HepG2 (cell line): Measurements from ENCODE around the gene TSC22D2. TPM values are rescaled to one million over a fixed set of nuclear protein-coding genes. Genes with fewer than 3 reads are reported as not detected.

Experiments
- CEBPB ChIP-seq: IDR thresholded peaks from 2 replicates; pipeline ENCODE4 v1.6.1; 2011; ENCODE audit warnings: low read depth, low read length, improper control_type of control experiment, borderline replicate concordance
- EP300 ChIP-seq, 3 experiments: sonication (generic) in 1 of 3; formaldehyde crosslinking in 1 of 3; IDR thresholded peaks; 2 replicates each; pipeline versions ENCODE4 v1.5.1 to v1.6.1; 2011 to 2020; ENCODE audit warnings: low read depth in 2 of 3, low read length in 2 of 3, borderline replicate concordance in 1 of 3, improper control_type of control experiment in 1 of 3, mild to moderate bottlenecking in 1 of 3, missing genetic modification reagents in 1 of 3, moderate library complexity in 1 of 3
- FOXA3 ChIP-seq: IDR thresholded peaks from 2 replicates; pipeline ENCODE4 v1.6.1; 2016; ENCODE audit warnings: missing genetic modification reagents, missing compliant biosample characterization
- GABPB1 ChIP-seq: IDR thresholded peaks from 2 replicates; pipeline ENCODE4 v1.6.1; 2016; ENCODE audit warnings: mild to moderate bottlenecking, missing genetic modification reagents, moderate library complexity, missing compliant biosample characterization
- HNF4A ChIP-seq: sonication (generic); formaldehyde crosslinking; IDR thresholded peaks from 2 replicates; pipeline ENCODE4 v1.4.0; 2020; ENCODE audit warnings: missing genetic modification reagents
- MTA1 ChIP-seq: sonication (generic); formaldehyde crosslinking; IDR thresholded peaks from 2 replicates; pipeline ENCODE4 v1.4.0; 2020; ENCODE audit warnings: missing genetic modification reagents, mild to moderate bottlenecking, borderline replicate concordance
- NFYB ChIP-seq: sonication (generic); formaldehyde crosslinking; IDR thresholded peaks from 2 replicates; pipeline ENCODE4 v1.4.0; 2020; ENCODE audit warnings: missing genetic modification reagents
- NPAS2 ChIP-seq: sonication (generic); formaldehyde crosslinking; IDR thresholded peaks from 2 replicates; pipeline ENCODE4 v1.8.0; 2022; ENCODE audit warnings: mild to moderate bottlenecking, missing genetic modification reagents, borderline replicate concordance
- RFX5 ChIP-seq: IDR thresholded peaks from 2 replicates; pipeline ENCODE4 v1.6.1; 2011; ENCODE audit warnings: low read depth, low read length, improper control_type of control experiment
- SAFB2 ChIP-seq: sonication (generic); formaldehyde crosslinking; IDR thresholded peaks from 2 replicates; pipeline ENCODE4 v1.5.1; 2020; ENCODE audit warnings: missing genetic modification reagents, low read depth, mild to moderate bottlenecking, borderline replicate concordance
- TAF15 ChIP-seq: fragments of 200-400 bp; formaldehyde crosslinking; IDR thresholded peaks from one replicate; pipeline ENCODE4 v1.6.1; 2018; ENCODE audit warnings: mild to moderate bottlenecking, low read depth, low read length; ENCODE audit not compliant: poor library complexity, severe bottlenecking
- WIZ ChIP-seq: sonication (generic); formaldehyde crosslinking; IDR thresholded peaks from 2 replicates; pipeline ENCODE4 v1.5.1; 2020; ENCODE audit warnings: mild to moderate bottlenecking, missing genetic modification reagents
- XRCC5 ChIP-seq: fragments of 200-400 bp; formaldehyde crosslinking; optimal IDR thresholded peaks from 2 replicates; pipeline ENCODE3; 2017; ENCODE audit warnings: mild to moderate bottlenecking, low read length
- ZFP36L2 ChIP-seq: sonication (generic); formaldehyde crosslinking; IDR thresholded peaks from 2 replicates; pipeline ENCODE4 v1.4.0; 2020; ENCODE audit warnings: missing genetic modification reagents
- ZSCAN12 ChIP-seq: sonication (generic); formaldehyde crosslinking; IDR thresholded peaks from 2 replicates; pipeline ENCODE4 v1.9.0; 2021; ENCODE audit warnings: mild to moderate bottlenecking, missing genetic modification reagents
- ZZZ3 ChIP-seq: sonication (generic); formaldehyde crosslinking; IDR thresholded peaks from 2 replicates; pipeline ENCODE4 v1.4.0; 2020; ENCODE audit warnings: missing genetic modification reagents, mild to moderate bottlenecking, borderline replicate concordance
- polyA plus RNA-seq, 8 experiments: library from polyadenylated mRNA; depleted of rRNA in 3 of 8; stranded (reverse) in 7 of 8; unstranded in 1 of 8; fragments of >200 nt; fragmentation: Illumina TruSeq in 4 of 8; extraction: Trizol in 4 of 8; gene quantifications; 2 replicates each; pipeline versions ENCODE4 v1.2.1 to v1.2.3, GENCODE V29; 2011 to 2016; ENCODE audit warnings: low read depth in 4 of 8, missing spikeins in 1 of 8, mixed read lengths in 1 of 8; ENCODE audit not compliant: insufficient read depth in 1 of 8
- total RNA-seq, 5 experiments: library from RNA; depleted of rRNA; stranded (reverse); fragments of >200 nt; fragmentation: Illumina TruSeq; extraction: Trizol; gene quantifications; 2 replicates each; pipeline ENCODE4 v1.2.3, GENCODE V29; 2016; ENCODE audit warnings: low read depth in 1 of 5
- TF ChIP-seq, protein P1 (sequence below): sonication (generic); formaldehyde crosslinking; IDR thresholded peaks from 2 replicates; pipeline ENCODE4 v1.8.0; 2022; ENCODE audit warnings: mild to moderate bottlenecking, missing genetic modification reagents, borderline replicate concordance
- TF ChIP-seq, protein P2 (sequence below): sonication (generic); formaldehyde crosslinking; IDR thresholded peaks from 2 replicates; pipeline ENCODE4 v1.4.0; 2020; ENCODE audit warnings: missing genetic modification reagents
- TF ChIP-seq, protein P3 (sequence below): sonication (generic); formaldehyde crosslinking; IDR thresholded peaks from 2 replicates; pipeline ENCODE4 v1.8.0; 2022; ENCODE audit warnings: low read depth, missing genetic modification reagents
- TF ChIP-seq, protein P4 (sequence below): sonication (generic); formaldehyde crosslinking; IDR thresholded peaks from 2 replicates; pipeline ENCODE4 v1.4.0; 2020; ENCODE audit warnings: mild to moderate bottlenecking, low read depth, missing genetic modification reagents
- TF ChIP-seq, protein P5 (sequence below): sonication (generic); formaldehyde crosslinking; IDR thresholded peaks from 2 replicates; pipeline ENCODE4 v1.4.0; 2020; ENCODE audit warnings: missing genetic modification reagents

TSC22D2 gene
- total and polyA plus RNA-seq, 2 of the 13 experiments (the other 11 are each of a cell fraction or from before 2014, with no cell fraction given): 4.6 to 8.2 TPM

DNA sequence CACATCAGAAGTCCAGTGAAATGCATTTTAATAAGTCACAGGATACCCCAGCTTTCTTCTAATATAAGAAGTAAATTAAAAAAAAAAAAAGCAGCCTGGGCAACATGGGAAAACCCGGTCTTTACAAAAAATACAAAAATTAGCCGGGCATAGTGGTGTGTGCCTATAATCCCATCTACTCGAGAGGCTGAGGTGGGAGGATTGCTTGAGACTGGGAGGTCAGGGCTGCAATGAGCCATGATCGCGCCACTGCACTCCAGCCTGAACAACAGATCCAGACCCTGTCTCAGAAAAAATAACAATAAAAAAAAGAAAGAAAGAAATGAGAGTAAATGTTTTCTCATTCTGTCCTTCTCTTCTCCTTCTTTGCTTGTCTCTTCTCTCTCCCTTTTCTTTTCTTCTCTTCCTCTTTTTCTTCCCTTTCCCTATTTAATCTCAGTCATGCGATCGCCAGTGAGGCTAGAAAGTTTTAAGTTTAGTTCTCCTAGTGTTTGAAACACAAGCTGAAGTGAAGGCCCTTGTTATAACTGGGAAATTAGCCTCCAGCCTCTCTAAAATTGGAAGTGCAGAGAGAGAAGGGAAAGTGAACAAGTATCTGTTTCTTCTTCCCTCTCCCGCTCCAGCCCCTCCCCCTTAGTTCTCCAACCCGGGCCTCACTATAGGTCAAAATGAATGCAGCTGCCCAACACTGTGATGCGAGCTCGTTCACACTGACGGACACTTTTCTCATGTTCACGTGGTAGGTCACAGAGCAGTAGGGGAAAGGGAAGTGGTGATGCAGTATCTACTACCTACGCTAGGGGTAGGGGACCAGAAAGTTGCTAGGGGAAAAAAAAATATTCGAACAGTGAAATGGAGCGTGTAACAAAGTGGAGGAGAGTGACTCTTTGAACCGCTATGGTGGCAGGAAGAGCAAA lies 23.5 kb upstream of the TSC22D2 start (continued):
- TF ChIP-seq, protein P1, sequence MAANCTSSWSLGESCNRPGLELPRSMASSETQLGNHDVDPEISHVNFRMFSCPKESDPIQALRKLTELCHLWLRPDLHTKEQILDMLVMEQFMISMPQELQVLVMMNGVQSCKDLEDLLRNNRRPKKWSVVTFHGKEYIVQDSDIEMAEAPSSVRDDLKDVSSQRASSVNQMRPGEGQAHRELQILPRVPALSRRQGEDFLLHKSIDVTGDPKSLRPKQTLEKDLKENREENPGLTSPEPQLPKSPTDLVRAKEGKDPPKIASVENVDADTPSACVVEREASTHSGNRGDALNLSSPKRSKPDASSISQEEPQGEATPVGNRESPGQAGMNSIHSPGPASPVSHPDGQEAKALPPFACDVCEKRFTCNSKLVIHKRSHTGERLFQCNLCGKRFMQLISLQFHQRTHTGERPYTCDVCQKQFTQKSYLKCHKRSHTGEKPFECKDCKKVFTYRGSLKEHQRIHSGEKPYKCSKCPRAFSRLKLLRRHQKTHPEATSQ (CRISPR knock-in tag): no peak
- no peak for TF ChIP-seq GABPB1 (CRISPR knock-in tag)
- TF ChIP-seq FOXA3 (CRISPR knock-in tag): 0 out of 2 replicates have a peak, but pooled peaks have one; percentile 23
- no peak for TF ChIP-seq TAF15
- TF ChIP-seq ZFP36L2 (CRISPR knock-in tag): no peak
- TF ChIP-seq, protein P2, sequence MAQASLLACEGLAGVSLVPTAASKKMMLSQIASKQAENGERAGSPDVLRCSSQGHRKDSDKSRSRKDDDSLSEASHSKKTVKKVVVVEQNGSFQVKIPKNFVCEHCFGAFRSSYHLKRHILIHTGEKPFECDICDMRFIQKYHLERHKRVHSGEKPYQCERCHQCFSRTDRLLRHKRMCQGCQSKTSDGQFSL (CRISPR knock-in tag): no peak
- no peak for TF ChIP-seq ZZZ3 (CRISPR knock-in tag)
- peak; percentile 68 for TF ChIP-seq XRCC5
- TF ChIP-seq, protein P3, sequence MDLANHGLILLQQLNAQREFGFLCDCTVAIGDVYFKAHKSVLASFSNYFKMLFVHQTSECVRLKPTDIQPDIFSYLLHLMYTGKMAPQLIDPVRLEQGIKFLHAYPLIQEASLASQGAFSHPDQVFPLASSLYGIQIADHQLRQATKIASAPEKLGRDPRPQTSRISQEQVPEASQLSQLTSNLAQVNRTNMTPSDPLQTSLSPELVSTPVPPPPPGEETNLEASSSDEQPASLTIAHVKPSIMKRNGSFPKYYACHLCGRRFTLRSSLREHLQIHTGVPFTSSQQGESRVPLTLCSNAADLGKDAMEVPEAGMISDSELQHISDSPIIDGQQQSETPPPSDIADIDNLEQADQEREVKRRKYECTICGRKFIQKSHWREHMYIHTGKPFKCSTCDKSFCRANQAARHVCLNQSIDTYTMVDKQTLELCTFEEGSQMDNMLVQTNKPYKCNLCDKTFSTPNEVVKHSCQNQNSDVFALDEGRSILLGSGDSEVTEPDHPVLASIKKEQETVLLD: no peak
- TF ChIP-seq EP300 (IDR thresholded peaks at IDR 0.05; ENCODE audit: low read depth in 2 of 2, low read length in 2 of 2): 0 out of 4 replicates have a peak, but pooled peaks of 1 of the 2 experiments have one; percentile 17
- no peak for TF ChIP-seq EP300 (CRISPR knock-in tag; IDR thresholded peaks at IDR 0.05; ENCODE audit: borderline replicate concordance)
- no peak for TF ChIP-seq MTA1 (CRISPR knock-in tag)
- TF ChIP-seq NPAS2 (CRISPR knock-in tag): no peak
- TF ChIP-seq, protein P4, sequence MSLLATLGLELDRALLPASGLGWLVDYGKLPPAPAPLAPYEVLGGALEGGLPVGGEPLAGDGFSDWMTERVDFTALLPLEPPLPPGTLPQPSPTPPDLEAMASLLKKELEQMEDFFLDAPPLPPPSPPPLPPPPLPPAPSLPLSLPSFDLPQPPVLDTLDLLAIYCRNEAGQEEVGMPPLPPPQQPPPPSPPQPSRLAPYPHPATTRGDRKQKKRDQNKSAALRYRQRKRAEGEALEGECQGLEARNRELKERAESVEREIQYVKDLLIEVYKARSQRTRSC (CRISPR knock-in tag): no peak
- TF ChIP-seq NFYB (CRISPR knock-in tag): no peak
- TF ChIP-seq SAFB2 (CRISPR knock-in tag): no peak
- no peak for TF ChIP-seq WIZ (CRISPR knock-in tag)
- no peak for TF ChIP-seq RFX5
- TF ChIP-seq ZSCAN12 (CRISPR knock-in tag): no peak
- TF ChIP-seq, protein P5, sequence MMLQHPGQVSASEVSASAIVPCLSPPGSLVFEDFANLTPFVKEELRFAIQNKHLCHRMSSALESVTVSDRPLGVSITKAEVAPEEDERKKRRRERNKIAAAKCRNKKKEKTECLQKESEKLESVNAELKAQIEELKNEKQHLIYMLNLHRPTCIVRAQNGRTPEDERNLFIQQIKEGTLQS: no peak
- TF ChIP-seq CEBPB: no peak
- TF ChIP-seq HNF4A (CRISPR knock-in tag): peak; percentile 44
